Tongue (tissue), 2 donors: ENCODE results near the gene DEFB114. TPM values are rescaled to one million over a fixed set of nuclear protein-coding genes. Genes with fewer than 3 reads are reported as not detected.
A peak's percentile ranks its signal among the peaks of the same experiment; 100 is the strongest.

ENCODE experiments used
- DNase-seq: peaks from one replicate; pipeline ENCODE4 v3.0.0-alpha.2; 2015
- total RNA-seq: library from RNA; depleted of rRNA; stranded (reverse); fragments of >200 nt; gene quantifications from one replicate; pipeline ENCODE4 v1.2.3, GENCODE V29; 2014

The DEFB114 gene
- total RNA-seq, 1 donor from 2014 or later = not detected

DNA sequence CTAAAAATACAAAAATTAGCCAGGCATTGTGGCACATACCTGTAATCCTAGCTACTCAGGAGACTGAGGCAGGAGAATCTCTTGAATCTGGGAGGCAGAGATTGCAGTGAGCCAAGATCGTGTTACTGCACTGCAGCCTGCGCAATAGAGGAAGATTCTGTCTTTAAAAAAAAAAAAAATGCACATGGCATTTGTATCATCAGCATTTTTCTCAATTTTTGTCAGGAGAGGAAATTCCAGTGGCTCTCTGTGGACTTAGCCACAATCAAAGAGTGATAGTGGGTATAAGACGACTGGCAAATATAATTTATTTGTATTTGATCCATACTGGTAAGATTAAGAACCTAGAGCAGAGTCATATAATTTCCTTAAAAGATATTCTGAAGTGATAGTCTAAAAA, 28.6 kb downstream of the DEFB114 start:
- DNase-seq = no peak

DNA sequence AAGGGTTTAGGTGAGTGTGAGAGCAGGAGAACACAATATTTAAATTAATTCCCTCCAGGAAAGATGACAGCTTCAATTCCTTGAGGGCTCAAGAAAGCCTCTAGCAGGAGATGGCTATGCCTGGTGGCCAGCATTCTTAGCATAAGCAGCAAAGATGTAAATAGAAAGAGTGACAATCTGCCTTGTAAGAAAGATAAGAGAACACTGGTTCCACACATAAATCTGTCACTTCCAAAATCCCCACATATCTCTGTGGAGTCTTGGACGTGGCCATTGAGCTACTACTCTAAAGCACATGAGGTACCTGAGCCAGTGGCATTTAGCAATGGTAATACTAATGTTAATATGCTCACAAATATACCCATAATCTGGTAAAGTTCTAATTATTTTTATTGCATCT, 29.2 kb downstream of the DEFB114 start:
- no peak for DNase-seq

DNA sequence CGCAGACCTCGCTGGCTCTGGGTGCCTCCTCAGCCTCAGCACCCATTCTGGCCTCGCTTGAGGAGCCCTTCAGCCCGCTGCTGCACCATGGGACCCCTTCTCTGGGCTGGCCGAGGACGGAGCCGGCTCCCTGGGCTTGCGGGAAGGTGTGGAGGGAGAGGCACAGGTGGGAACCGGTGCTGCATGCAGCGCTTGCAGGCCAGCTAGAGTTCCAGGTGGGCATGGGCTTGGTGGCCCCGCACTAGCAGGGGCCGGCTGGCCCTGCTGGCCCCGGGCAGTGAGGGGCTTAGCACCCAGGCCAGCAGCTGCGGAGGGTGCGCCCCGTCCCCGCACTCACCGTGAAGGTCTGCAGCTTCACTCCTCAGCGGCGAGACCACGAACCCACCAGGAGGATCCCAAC, 30.4 kb downstream of the DEFB114 start:
- no peak for DNase-seq

DNA sequence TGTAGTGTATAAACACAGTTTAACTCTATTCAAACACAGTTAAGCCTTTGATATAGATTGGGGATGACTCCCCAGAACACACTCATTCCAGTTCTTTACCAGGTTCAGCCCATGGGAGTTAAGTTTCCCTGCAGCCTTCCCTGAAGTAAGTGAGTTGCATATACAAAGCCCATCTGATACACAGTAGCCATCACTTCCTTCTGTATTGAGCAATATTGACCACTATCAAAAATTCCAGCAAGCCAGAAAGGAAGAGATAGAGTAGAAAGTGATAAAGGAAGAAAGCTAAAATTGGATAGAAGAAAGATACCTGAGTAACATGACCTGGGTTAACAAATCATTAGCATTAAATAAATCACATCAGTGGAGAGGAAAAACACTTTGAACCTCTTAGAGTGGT, 34.6 kb downstream of the DEFB114 start:
- no peak for DNase-seq

DNA sequence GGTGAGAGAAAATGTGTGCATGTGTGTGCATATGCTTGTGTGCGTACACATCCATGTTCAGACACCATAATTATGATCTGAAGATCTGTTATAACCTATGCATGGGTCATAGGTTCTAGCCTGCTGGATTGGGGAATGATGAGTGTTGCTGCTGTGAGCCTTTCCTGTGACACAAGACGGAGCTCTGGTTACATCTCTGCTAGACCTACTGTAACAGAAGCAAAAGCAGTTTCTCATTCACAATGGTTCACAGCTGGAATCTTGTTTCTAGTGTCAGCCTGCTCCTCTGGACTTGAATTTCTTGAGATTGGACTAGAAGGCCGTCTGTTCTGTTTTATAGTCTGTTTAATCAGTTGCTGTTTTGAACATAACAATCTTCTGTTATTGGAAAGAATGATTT, 40.1 kb downstream of the DEFB114 start:
- peak; percentile 51 for DNase-seq

DNA sequence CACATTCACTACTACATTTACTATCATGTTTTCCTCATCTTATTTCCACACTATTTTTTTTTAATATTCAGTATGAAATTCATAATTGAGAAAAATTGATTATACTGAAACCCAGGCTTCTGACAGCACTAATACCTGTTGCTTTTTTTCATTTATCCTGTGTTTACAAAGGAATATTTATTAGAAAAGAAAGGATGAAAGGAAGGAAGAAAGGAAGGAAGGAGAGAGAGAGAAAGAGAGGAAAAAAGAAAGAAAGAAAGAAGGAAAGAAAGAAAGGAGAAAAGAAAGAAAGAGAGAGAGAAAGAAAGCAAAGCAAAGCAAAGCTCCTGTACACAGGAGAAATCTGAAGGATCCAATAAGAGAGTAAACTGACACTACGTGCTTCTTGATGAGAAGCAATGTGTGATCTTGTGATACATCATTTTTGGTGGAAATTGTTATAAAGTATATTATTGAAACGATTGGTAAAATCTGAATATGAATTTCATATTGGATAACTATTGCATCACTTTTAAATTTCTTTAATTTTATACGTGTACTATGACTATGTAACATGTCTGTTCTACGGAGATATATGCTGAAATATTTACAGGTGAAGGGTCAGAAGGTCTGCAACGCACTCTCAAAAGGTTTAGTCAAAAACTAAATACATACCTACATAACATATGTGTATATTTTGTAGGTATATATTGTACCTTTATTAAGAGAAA, 43.9 kb downstream of the DEFB114 start:
- DNase-seq = no peak

DNA sequence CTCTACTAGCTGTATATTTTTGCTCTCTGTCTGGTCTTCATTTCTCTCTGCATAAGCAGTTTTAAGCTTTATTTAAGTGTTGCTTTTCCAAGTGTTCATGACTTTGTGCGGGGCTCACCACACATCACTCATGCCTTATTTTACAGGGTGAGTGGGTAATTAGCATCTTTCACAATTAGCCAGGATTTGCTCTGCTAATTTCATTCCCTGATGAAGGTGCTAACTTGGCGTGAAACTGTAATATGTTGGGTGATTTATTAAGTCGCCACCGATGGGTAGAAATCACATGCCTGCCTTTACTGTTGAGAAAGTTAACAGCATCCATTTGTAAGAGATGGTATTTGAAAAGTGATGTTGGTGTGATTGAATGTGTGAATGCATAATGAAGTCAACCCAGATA, 44.7 kb downstream of the DEFB114 start:
- DNase-seq = no peak

DNA sequence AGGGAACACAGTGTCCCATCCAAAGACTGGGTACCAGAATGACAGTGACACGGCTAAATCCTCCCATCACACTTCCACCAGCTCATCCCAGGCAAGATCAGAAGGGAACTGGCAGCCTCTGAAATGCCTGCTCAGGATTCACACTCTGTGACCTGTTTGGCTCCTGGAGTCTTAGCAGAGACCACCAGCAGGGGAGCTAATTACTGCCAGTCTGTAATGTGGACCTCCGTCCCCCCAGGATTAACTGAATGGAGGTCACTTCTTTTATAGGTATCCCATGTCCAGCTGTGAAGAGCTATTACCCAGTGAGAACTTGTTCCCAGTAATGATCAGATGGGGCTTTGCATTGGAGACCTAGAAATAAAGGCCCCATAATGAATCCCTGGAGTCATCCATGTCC, 45.2 kb downstream of the DEFB114 start:
- no peak for DNase-seq

DNA sequence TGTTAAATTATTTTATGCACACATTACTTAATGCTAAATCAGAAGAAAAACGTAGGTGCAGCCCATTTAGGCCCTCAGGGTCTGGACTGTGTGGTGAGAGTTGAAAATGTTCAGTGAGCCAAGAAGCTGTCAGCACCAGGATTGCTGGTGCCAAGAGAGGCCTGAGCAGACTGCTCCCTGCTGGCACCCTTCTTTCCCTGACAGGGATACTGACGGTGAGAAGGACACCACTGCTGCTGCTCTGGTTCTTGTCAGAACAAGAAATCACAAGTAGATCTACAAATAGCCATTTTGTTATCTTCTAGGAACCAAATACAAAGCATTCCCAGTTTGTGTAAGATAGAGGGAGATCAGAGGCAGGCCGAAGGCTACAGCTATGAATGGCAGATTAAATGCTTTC, 48.9 kb downstream of the DEFB114 start:
- peak; percentile 81 for DNase-seq

DNA sequence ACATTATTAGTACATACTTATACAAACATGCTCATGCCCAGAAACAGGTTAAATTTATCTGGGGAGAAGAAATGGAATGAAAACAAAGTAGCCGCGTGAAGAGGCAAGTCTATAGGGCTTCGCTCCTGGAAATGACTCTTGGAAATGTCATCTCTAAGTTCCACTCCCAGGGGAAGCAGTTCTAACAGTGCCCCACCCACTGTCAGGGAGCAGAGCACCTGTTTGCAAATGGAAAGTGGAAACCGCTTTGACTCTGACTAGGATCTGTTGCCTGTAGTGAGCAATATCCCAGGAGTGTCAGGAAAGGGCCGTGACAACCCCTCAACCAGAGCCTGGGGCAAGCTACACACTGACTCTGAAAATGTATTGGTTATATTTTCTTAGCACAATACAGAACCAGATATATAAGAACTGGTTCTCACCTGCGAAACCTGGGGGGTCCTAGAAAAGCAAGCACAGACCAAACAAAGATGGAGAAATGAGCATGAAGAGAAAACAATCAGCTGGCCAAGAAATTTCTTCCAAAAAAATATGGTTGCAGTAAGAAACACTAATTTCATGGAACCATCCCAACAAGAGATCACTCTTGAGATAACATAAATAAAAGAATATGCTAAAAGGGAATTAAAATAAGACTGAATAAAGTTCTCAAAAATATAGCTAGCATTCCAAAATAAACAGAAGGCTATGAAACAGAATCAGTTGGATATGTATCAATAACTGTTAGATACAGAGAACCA, 50.2 kb downstream of the DEFB114 start:
- peak; percentile 66 for DNase-seq

DNA sequence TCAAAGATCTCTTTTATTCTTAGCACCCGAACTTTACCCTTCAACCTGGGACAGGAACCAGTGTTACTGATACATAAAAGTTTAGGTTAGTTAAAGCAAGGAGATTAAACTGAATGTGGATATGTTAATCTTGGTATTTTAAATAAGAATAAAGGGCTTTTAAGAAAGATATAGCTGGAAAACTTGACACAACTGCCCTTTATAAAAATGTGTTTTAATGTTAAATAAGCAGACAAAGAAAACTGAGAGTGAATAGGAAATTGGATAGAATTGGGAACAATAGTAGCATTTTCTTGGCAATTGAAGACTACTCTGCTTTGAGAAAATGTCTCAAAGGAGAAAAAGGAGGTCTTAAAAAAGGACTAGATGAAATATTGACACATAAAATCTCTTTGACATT, 51.8 kb downstream of the DEFB114 start:
- DNase-seq = no peak

DNA sequence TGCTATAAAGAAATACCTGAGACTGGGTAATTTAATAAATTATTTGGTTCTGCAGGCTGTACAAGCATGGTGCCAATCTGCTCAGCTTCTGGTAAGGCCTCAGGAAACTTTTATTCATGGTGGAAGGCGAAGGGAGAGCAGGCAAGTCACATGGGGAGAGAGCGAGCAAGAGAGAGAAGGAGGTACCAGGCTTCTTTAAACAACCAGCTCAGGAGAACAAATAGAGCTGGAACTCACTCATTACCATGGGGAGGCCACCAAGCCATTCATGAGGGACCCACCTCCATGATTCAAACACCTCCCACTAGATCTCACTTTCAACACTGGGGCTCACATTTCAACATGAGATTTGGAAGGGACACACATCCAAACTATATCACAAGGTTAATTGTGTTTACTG, 52.7 kb downstream of the DEFB114 start:
- no peak for DNase-seq

Other genes with a start within 250 kb of the DEFB114 start
- gene CRISP3, start 219.8 kb downstream of the DEFB114 start, total RNA-seq = 100 TPM
- gene PGK2, start 176.9 kb downstream of the DEFB114 start, total RNA-seq = not detected
- not detected for gene CRISP1, start 97.6 kb downstream of the DEFB114 start, total RNA-seq
- gene DEFB113, start 5.5 kb upstream of the DEFB114 start, total RNA-seq = not detected
- gene DEFB110, start 57.8 kb upstream of the DEFB114 start, total RNA-seq = not detected
- not detected for gene DEFB112, start 85.8 kb upstream of the DEFB114 start, total RNA-seq